Measurements from ENCODE around the gene RAPGEF4.
"Not testable (repeated sequence)": the region's sequence is repeated elsewhere in the genome, so short reads cannot be mapped to it uniquely, and the experiment has no call there.

- not testable (repeated sequence) for TF ChIP-seq POLR2A (IDR thresholded peaks at IDR 0.05); CTCF (IDR thresholded peaks at IDR 0.05 in 4 of 5, conservative IDR thresholded peaks at IDR 0.05 in 1 of 5)
Measured at GRCh38 chr2:173093617-173094016, 358.0 kb downstream of the RAPGEF4 start.
